Psoas muscle (tissue), 8 donors: ENCODE measurements around the gene TSPAN8. TPM values are rescaled to one million over a fixed set of nuclear protein-coding genes. Genes with fewer than 3 reads are reported as not detected.

ENCODE experiments used
- ATAC-seq, 4 donors: fragments of 200-7000 bp; cut with Tn5 transposase; one replicate each; pipeline ENCODE4 v1.9.1; 2020; ENCODE audit warnings: moderate library complexity in 3 of 4, mild to moderate bottlenecking in 2 of 4
- DNase-seq, 2 donors: peaks; one replicate each; pipeline ENCODE4 v3.0.0-alpha.2; 2020
- H3K27ac ChIP-seq: fragments of 200-600 bp; one replicate; pipeline ENCODE4 v1.8.0; 2022
- H3K27me3 ChIP-seq, 3 donors: fragments of 200-600 bp in 1 of 3; one replicate each; pipeline versions ENCODE4 v1.6.1 to v1.8.0; 2013 to 2022; ENCODE audit warnings: low read length in 2 of 3, mild to moderate bottlenecking in 2 of 3, moderate library complexity in 1 of 3; ENCODE audit not compliant: insufficient read depth in 3 of 3
- H3K36me3 ChIP-seq, 2 donors: fragments of 200-600 bp in 1 of 2; one replicate each; pipeline versions ENCODE4 v1.6.1 to v1.8.0; 2013 to 2022; ENCODE audit warnings: low read depth in 1 of 2, mild to moderate bottlenecking in 1 of 2, moderate library complexity in 1 of 2; ENCODE audit not compliant: insufficient read depth in 1 of 2
- H3K4me1 ChIP-seq: fragments of 200-600 bp; one replicate; pipeline ENCODE4 v1.8.0; 2022
- H3K4me3 ChIP-seq: fragments of 200-600 bp; one replicate; pipeline ENCODE4 v1.8.0; 2022; ENCODE audit warnings: mild to moderate bottlenecking
- H3K9me3 ChIP-seq: fragments of 200-600 bp; one replicate; pipeline ENCODE4 v1.8.0; 2022
- CTCF ChIP-seq: fragments of 200-600 bp; IDR thresholded peaks from one replicate; pipeline ENCODE4 v1.8.0; 2022; ENCODE audit warnings: antibody characterized with exemption
- WGBS, 3 donors: extraction: QIAGEN DNeasy Blood & Tissue Kit; methylation state at CpG; one replicate each; pipeline versions ENCODE4 v1.1.6 to v1.1.7; 2013; 5-methylcytosine and 5-hydroxymethylcytosine counted together
- intact Hi-C, 2 donors: fragments of 100-400 bp; cut with DNase I; formaldehyde crosslinking; loops; one replicate each; pipeline versions ENCODE4 v1.11.0 to v1.14.2; 2022
- polyA plus RNA-seq, 3 donors: library from polyadenylated mRNA; stranded (reverse); fragments of 200-250 nt; gene quantifications; one replicate each; pipeline ENCODE4 v1.2.3, GENCODE V29; 2013
- total RNA-seq, 4 donors: library from RNA; stranded (reverse); fragmentation: NEBNext Ultra II Directional in 2 of 4; extraction: Animal tissue kit (Norgen Biotek cat#: 25700) in 2 of 4; gene quantifications; one replicate each; pipeline versions ENCODE4 v1.2.1 to v1.2.4, GENCODE V29; 2021 to 2023
- donor health status: healthy with polysubstance abuse.
- donor health status: DM: no; HTN: no; CAD: no; lungs with moderate emphysema.
- donor health status: Bipolar disorder and iron deficiency.
- donor health status: healthy.
- donor health status: DM: yes; HTN: yes; CAD: no.
- donor health status: DM: no; HTN: no; CAD: no.
- donor health status: DM: no; HTN: no; CAD: no.
- donor health status: DM: yes; HTN: yes; CAD: no.

Gene TSPAN8
- total and polyA plus RNA-seq, 7 donors: 1.4 to 63.1 (median 10.9) TPM

GRCh38 chr12:71135812-71136176, 22.0 kb downstream of the TSPAN8 start:
- 36 to 62% (median 57%) methylated on average over 3 of the region's 3 CpGs for WGBS, 3 donors
- Histone ChIP-seq H3K4me3 (no peak overlapping the region), H3K27me3 (no peaks in the 10 kb centered on the region), H3K9me3 (no peaks in the 10 kb centered on the region), H3K36me3 (peaks cover 0 to 45% of the 10 kb centered on the region in 2 donors), H3K27ac (no peak overlapping the region), H3K4me1 (peaks cover 6% of the 10 kb centered on the region)
- ATAC-seq: no peak
- no peak for TF ChIP-seq CTCF
- intact Hi-C loops: no loop called here
- no peak for DNase-seq

GRCh38 chr12:71135077-71135811, 22.6 kb downstream of the TSPAN8 start:
- no peak for DNase-seq
- TF ChIP-seq CTCF: no peak
- peaks cover 2% of the 10 kb centered on the region for H3K4me1 ChIP-seq
- ATAC-seq: no peak
- H3K36me3 ChIP-seq: peaks cover 0 to 48% of the 10 kb centered on the region in 2 donors
- no peaks in the 10 kb centered on the region for H3K9me3 ChIP-seq
- H3K27me3 ChIP-seq: no peaks in the 10 kb centered on the region
- intact Hi-C loops: no loop called here
- H3K27ac ChIP-seq: no peak overlapping the region
- 72 to 86% (median 80%) methylated on average over 2 of the region's 2 CpGs for WGBS, 3 donors
- no peak overlapping the region for H3K4me3 ChIP-seq

GRCh38 chr12:71134405-71134804, 23.4 kb downstream of the TSPAN8 start:
- Histone ChIP-seq H3K36me3 (peaks cover 0 to 47% of the 10 kb centered on the region in 2 donors), H3K4me1 (no peaks in the 10 kb centered on the region), H3K27ac (no peak overlapping the region), H3K4me3 (no peak overlapping the region), H3K27me3 (no peaks in the 10 kb centered on the region), H3K9me3 (no peaks in the 10 kb centered on the region)
- intact Hi-C loops: no loop called here
- WGBS, 3 donors: 37 to 56% (median 45%) methylated on average over 2 of the region's 2 CpGs
- no peak for TF ChIP-seq CTCF
- no peak for DNase-seq
- ATAC-seq: no peak

GRCh38 chr12:71130521-71131069, 27.2 kb downstream of the TSPAN8 start:
- H3K27me3 ChIP-seq: no peaks in the 10 kb centered on the region
- 16 to 27% (median 21%) methylated on average over 1 of the region's 1 CpG for WGBS, 3 donors
- TF ChIP-seq CTCF: no peak
- H3K4me3 ChIP-seq: no peak overlapping the region
- peaks cover 3% of the 10 kb centered on the region for H3K4me1 ChIP-seq
- ATAC-seq (no peak), DNase-seq (no peak)
- intact Hi-C loops: no loop called here
- no peak overlapping the region for H3K27ac ChIP-seq
- H3K36me3 ChIP-seq: peaks cover 0 to 28% of the 10 kb centered on the region in 2 donors
- no peaks in the 10 kb centered on the region for H3K9me3 ChIP-seq
